Cardiac atrium fibroblast (primary cell): ENCODE measurements around the gene NRIP1. TPM values are rescaled to one million over a fixed set of nuclear protein-coding genes. Genes with fewer than 3 reads are reported as not detected.

Experiments
- total RNA-seq: library from RNA; depleted of rRNA; stranded (reverse); fragments of >200 nt; gene quantifications from 2 replicates; pipeline ENCODE4 v1.2.3, GENCODE V29; 2015

The NRIP1 gene, protein sequence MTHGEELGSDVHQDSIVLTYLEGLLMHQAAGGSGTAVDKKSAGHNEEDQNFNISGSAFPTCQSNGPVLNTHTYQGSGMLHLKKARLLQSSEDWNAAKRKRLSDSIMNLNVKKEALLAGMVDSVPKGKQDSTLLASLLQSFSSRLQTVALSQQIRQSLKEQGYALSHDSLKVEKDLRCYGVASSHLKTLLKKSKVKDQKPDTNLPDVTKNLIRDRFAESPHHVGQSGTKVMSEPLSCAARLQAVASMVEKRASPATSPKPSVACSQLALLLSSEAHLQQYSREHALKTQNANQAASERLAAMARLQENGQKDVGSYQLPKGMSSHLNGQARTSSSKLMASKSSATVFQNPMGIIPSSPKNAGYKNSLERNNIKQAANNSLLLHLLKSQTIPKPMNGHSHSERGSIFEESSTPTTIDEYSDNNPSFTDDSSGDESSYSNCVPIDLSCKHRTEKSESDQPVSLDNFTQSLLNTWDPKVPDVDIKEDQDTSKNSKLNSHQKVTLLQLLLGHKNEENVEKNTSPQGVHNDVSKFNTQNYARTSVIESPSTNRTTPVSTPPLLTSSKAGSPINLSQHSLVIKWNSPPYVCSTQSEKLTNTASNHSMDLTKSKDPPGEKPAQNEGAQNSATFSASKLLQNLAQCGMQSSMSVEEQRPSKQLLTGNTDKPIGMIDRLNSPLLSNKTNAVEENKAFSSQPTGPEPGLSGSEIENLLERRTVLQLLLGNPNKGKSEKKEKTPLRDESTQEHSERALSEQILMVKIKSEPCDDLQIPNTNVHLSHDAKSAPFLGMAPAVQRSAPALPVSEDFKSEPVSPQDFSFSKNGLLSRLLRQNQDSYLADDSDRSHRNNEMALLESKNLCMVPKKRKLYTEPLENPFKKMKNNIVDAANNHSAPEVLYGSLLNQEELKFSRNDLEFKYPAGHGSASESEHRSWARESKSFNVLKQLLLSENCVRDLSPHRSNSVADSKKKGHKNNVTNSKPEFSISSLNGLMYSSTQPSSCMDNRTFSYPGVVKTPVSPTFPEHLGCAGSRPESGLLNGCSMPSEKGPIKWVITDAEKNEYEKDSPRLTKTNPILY (N-terminal part only)
- 10.5 and 11.5 TPM in 2 replicates for total RNA-seq

DNA sequence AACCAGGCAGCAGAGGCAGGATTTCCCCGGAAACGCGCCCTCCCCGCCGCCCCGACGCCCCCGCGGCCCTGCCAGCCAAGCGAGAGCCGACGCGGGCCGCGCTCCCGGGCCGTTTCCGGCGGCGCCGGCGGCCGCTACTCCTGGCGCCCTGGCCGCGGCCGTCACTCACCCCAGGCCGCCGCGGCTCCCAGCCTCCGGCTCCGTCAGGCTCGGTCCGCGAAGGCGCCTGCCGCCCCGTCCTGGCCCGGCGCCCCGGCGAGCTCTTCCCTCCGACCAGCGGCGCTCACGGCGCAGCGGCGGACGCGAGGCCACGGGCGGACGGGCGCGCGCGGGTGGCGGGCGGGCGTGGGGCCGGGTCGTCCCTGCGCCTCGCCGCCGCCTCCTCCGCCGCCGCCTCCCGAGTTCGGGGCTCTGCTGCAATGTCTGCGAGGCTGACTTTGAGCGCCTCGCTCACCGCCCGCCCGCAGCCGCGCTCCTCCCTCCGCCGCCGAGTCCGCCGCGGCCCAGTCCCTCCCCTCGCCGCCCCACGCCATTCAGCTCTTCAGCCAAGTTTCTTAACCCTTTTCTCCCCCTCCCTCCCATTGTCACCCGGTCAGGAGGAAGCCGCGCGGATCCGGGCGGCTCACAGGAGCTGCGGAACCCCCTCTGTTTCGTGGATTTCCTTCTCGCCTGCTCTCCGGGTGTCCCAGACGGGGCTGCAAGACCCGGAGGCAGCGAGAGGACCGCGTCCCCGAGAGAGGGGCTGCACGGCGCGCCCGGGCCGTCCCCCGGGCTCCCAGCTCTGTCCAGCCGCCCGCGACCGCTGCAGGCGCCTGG is at the start of gene NRIP1:
TSS of gene NRIP1 (minus strand) at position 425 of the 816 bp plus-strand sequence. CDS start 96,808 bp downstream, outside the sequence.

